Activated CD4-positive, alpha-beta T cell treated with anti-CD3 and anti-CD28 coated beads, Interleukin-2, amount 10 ng/mL, durations not matched to agents 7 days and 5 days (primary cell): ENCODE measurements around the gene SLC37A1. TPM values are rescaled to one million over a fixed set of nuclear protein-coding genes. Genes with fewer than 3 reads are reported as not detected.

ENCODE experiments used
- CTCF ChIA-PET: fragments of 350-600 bp; sonication (Branson Sonifier 250); formaldehyde crosslinking; loops from one replicate; lab custom pipeline; 2021; ENCODE audit warnings: antibody characterized with exemption; lab: Charles Lee
- POLR2A ChIA-PET: fragments of 350-600 bp; sonication (Branson Sonifier 250); formaldehyde crosslinking; loops from one replicate; lab custom pipeline; 2021; ENCODE audit warnings: antibody characterized with exemption; lab: Charles Lee
- DNase-seq: peaks from one replicate; pipeline ENCODE4 v3.0.0-alpha.2; 2020
- H3K27ac Mint-ChIP-seq: one replicate; pipeline ENCODE4 v1.8.0; 2021; ENCODE audit warnings: mild to moderate bottlenecking, moderate library complexity, mixed read lengths
- H3K27me3 Mint-ChIP-seq: one replicate; pipeline ENCODE4 v1.8.0; 2021; ENCODE audit warnings: mixed read lengths
- H3K36me3 Mint-ChIP-seq: one replicate; pipeline ENCODE4 v1.8.0; 2021; ENCODE audit warnings: low read depth, mixed read lengths
- H3K4me1 Mint-ChIP-seq: one replicate; pipeline ENCODE4 v1.8.0; 2021; ENCODE audit warnings: mixed read lengths
- H3K4me3 Mint-ChIP-seq: one replicate; pipeline ENCODE4 v1.8.0; 2021; ENCODE audit warnings: mild to moderate bottlenecking, moderate library complexity, mixed read lengths
- H3K9me3 Mint-ChIP-seq: one replicate; pipeline ENCODE4 v1.8.0; 2021; ENCODE audit warnings: mixed read lengths
- total RNA-seq, 2 experiments: library from RNA; stranded (reverse); gene quantifications; one replicate each; pipeline ENCODE4 v1.2.3, GENCODE V29; 2021

SLC37A1 gene
- total RNA-seq, 2 experiments from 2014 or later, result 19.2 to 20.2 TPM

DNA sequence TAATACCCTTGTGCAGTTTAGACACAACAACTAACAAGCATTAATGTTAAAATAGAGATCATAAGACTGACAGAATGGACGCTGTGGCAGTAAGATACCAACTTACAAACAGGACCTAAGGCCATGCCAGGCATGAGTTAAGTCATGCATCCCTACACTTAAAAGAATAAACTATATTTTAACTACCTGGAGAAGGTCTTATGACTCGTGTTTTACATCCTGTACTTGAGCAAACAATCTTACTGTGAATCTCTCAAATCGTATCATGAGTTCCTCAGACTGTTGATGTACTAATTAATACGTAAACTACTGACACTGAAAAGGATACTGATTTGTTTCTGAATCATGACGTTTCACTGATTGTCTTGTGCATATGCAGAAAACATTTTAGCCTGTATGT lies 15.6 kb upstream of the SLC37A1 start:
- Mint-ChIP-seq H3K4me1 (peaks cover 15% of the 10 kb centered on the region), H3K27ac (no peak overlapping the region), H3K27me3 (peaks cover 3% of the 10 kb centered on the region), H3K9me3 (no peaks in the 10 kb centered on the region), H3K4me3 (no peak overlapping the region), H3K36me3 (no peaks in the 10 kb centered on the region)
- CTCF ChIA-PET, result interaction anchor here (1.0 kb wide), 1 partner anchor 36 kb away, joined by 3 read pairs; no protein-coding TSS in a partner anchor
- POLR2A ChIA-PET, result no interaction called here
- no peak for DNase-seq

- no peaks in the 10 kb centered on the region for H3K36me3 Mint-ChIP-seq
- POLR2A ChIA-PET, result no interaction called here
- no peaks in the 10 kb centered on the region for H3K9me3 Mint-ChIP-seq
- H3K27ac Mint-ChIP-seq, result no peak overlapping the region
- H3K4me1 Mint-ChIP-seq, result peaks cover 25% of the 10 kb centered on the region
- CTCF ChIA-PET, result no interaction called here
- H3K4me3 Mint-ChIP-seq, result no peak overlapping the region
- DNase-seq, result no peak
- peaks cover 3% of the 10 kb centered on the region for H3K27me3 Mint-ChIP-seq
These were observed 14.1 kb upstream of the SLC37A1 start for GRCh38 chr21:42499444-42500112.

DNA sequence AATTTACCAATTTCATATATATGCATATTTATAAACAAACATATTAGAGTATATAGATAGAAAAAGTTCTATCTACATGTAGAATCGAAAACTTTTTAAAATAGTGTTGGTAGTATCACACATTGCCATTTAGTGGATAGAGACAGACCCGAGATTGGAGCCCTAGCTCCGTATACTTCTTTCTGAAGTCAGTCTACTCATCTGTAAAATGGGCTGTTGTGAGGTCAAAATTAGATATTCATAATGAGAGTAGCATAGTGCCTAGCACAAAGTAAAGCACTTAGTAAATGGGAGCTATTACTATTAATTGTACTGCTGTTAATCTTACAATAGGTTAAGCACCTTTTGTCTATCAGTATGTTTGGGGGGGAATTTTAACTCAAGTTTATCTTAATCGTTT lies 13.4 kb upstream of the SLC37A1 start:
- CTCF ChIA-PET, result no interaction called here
- POLR2A ChIA-PET, result no interaction called here
- Mint-ChIP-seq H3K4me1 (peaks cover 25% of the 10 kb centered on the region), H3K36me3 (no peaks in the 10 kb centered on the region), H3K27me3 (peaks cover 10% of the 10 kb centered on the region), H3K9me3 (no peaks in the 10 kb centered on the region), H3K4me3 (no peak overlapping the region), H3K27ac (no peak overlapping the region)
- no peak for DNase-seq

GRCh38 chr21:42500736-42501135 lies 12.9 kb upstream of the SLC37A1 start:
- Mint-ChIP-seq H3K27ac (no peak overlapping the region), H3K9me3 (no peaks in the 10 kb centered on the region), H3K4me1 (peaks cover 20% of the 10 kb centered on the region), H3K27me3 (peaks cover 11% of the 10 kb centered on the region), H3K4me3 (no peak overlapping the region), H3K36me3 (no peaks in the 10 kb centered on the region)
- no peak for DNase-seq
- CTCF ChIA-PET, result interaction anchor here (0.5 kb wide), 1 partner anchor 939 kb away, joined by 3 read pairs; no protein-coding TSS in a partner anchor
- POLR2A ChIA-PET, result no interaction called here

- CTCF ChIA-PET, result interaction anchor here (0.6 kb wide), 1 partner anchor 8 kb away, joined by 5 read pairs; no protein-coding TSS in a partner anchor
- Mint-ChIP-seq H3K27ac (peak overlapping the region; percentile 70), H3K4me3 (no peak overlapping the region), H3K36me3 (no peaks in the 10 kb centered on the region), H3K4me1 (peaks cover 10% of the 10 kb centered on the region), H3K27me3 (peaks cover 17% of the 10 kb centered on the region), H3K9me3 (no peaks in the 10 kb centered on the region)
- no peak for DNase-seq
- POLR2A ChIA-PET, result no interaction called here
These were observed 9.9 kb upstream of the SLC37A1 start for GRCh38 chr21:42503711-42504110.

DNA sequence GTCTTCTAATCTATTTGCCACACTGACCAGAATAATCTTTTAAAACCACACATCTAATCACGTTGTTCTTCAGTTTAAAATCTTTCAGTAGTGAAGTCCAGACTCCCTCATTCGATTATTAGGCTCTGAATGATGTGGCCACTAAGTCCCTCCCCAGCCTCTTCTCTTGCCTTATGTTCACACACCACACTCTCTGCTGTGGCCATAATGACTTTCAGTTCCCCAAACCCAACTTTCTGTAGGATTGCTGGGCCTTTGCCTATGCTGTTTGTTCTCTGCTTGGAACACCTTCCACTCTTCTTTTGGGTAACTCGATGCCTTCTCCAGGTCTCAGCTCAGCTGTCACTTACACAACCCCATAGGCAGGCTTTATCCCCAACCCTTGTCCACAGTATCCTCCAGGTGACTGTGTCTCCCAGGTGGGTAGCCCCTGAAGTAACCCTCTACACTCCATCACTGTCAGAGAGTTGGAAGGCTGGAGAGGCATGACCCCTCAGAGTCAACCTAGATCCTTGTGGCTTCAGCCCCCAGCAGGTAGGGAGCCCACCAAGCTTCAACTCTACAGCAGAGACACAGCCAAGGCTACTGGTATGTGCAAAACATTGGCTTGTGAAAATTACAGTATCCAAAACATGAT lies 8.4 kb upstream of the SLC37A1 start:
- ChIA-PET POLR2A (interaction anchor here (0.6 kb wide), 1 partner anchor 243 kb away, joined by 3 read pairs; no protein-coding TSS in a partner anchor), CTCF (interaction anchor here (1.2 kb wide), 3 partner anchors 9 to 31 kb away, joined by 3 read pairs; partner anchors contain the start of gene RSPH1)
- Mint-ChIP-seq H3K27me3 (peaks cover 28% of the 10 kb centered on the region), H3K4me1 (peaks cover 10% of the 10 kb centered on the region), H3K9me3 (no peaks in the 10 kb centered on the region), H3K27ac (no peak overlapping the region), H3K4me3 (no peak overlapping the region), H3K36me3 (no peaks in the 10 kb centered on the region)
- DNase-seq, result no peak

DNA sequence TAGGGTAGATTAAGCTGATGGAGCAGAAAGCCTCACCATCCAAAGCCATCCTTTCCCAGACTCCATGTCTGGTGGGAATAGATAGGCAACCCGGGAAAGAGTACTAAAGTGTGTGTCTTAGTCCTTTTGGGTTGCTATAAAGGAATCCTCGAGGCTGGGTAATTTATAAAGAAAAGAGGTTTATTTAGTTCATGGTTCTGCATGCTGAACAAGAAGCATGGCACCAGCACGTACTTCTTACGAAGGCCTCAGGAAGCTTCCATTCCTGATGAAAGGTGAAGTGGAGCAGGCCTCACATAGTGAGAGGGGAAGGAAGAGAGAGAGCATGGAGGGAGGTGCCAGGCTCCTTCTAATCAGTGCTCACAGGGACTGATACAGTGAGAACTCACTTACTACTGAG lies 6.2 kb upstream of the SLC37A1 start:
- no peak for DNase-seq
- CTCF ChIA-PET, result no interaction called here
- Mint-ChIP-seq H3K27me3 (peaks cover 31% of the 10 kb centered on the region), H3K36me3 (no peaks in the 10 kb centered on the region), H3K27ac (no peak overlapping the region), H3K9me3 (no peaks in the 10 kb centered on the region), H3K4me3 (no peak overlapping the region), H3K4me1 (peaks cover 13% of the 10 kb centered on the region)
- POLR2A ChIA-PET, result no interaction called here

DNA sequence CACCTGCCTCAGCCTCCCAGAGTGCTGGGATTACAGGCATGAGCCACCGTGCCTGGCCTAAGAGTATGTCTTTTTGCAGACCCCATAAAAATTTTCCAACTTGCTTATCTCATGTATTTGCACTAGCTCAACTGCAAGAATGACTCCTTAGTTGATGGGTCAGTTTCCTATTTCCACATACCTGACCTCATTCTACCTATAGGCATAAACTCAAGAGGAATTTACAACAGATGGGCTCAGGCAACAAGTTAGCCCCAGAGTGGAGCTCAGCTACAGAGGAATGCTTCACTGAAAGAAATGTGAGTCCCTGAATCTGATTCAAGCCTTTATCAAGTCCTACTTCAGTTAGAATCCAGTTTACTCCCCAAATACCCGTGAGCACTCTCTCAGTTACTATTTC lies 5.3 kb upstream of the SLC37A1 start:
- Mint-ChIP-seq H3K36me3 (no peaks in the 10 kb centered on the region), H3K27ac (no peak overlapping the region), H3K4me3 (no peak overlapping the region), H3K9me3 (no peaks in the 10 kb centered on the region), H3K4me1 (peaks cover 18% of the 10 kb centered on the region), H3K27me3 (peaks cover 31% of the 10 kb centered on the region)
- no peak for DNase-seq
- POLR2A ChIA-PET, result no interaction called here
- CTCF ChIA-PET, result interaction anchor here (1.4 kb wide), 1 partner anchor 10 kb away, joined by 4 read pairs; no protein-coding TSS in a partner anchor

- no peak overlapping the region for H3K4me3 Mint-ChIP-seq
- POLR2A ChIA-PET, result no interaction called here
- H3K9me3 Mint-ChIP-seq, result no peaks in the 10 kb centered on the region
- no peaks in the 10 kb centered on the region for H3K36me3 Mint-ChIP-seq
- H3K27me3 Mint-ChIP-seq, result peaks cover 31% of the 10 kb centered on the region
- H3K27ac Mint-ChIP-seq, result no peak overlapping the region
- CTCF ChIA-PET, result interaction anchor here (1.4 kb wide), 1 partner anchor 11 kb away, joined by 4 read pairs; no protein-coding TSS in a partner anchor
- DNase-seq, result no peak
- peaks cover 9% of the 10 kb centered on the region for H3K4me1 Mint-ChIP-seq
These were observed 4.4 kb upstream of the SLC37A1 start for GRCh38 chr21:42509244-42509643.

DNA sequence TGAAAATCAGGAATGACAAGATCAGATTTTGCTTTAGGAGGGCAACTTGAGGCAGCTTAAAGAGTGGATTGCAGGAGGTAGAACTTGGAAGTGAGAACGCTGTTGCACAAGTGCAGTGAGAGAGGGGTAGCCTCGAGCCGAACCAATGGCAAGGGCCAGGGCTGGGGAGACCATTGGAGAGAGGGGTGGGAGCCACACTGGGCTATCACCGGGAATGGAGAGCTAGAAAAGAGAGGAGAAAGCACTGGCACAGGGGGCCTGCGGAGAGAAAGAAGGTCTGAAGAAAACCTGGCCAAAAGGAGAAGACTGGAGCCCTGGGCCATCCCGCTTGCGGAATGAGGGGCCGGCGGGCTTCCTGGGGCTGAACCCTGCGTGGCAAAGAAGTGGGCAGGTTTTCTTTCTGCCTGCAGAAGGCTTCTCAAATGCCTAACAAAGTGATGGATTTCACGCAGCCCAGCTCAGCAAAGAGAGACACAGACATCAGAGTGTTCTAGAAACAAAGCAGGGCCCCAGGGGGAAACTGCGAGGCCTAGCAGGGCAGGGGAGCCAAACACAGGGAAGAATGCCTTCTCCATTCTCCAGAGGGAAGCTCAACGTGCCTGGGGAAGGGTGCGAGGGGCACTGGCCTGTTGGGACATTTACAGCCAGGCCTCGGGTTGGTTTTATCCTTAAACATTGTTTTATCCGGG lies 1.2 kb upstream of the SLC37A1 start:
- Mint-ChIP-seq H3K36me3 (peaks cover 14% of the 10 kb centered on the region), H3K9me3 (no peaks in the 10 kb centered on the region), H3K27me3 (peaks cover 15% of the 10 kb centered on the region), H3K4me3 (peak overlapping the region; percentile 49), H3K27ac (peak overlapping the region; percentile 90), H3K4me1 (peaks cover 29% of the 10 kb centered on the region)
- ChIA-PET CTCF (interaction anchor here (0.6 to 2.4 kb wide), 3 partner anchors 9 to 156 kb away, joined by 3 to 7 read pairs (median 5); no protein-coding TSS in a partner anchor), POLR2A (no interaction called here)
- no peak for DNase-seq

DNA sequence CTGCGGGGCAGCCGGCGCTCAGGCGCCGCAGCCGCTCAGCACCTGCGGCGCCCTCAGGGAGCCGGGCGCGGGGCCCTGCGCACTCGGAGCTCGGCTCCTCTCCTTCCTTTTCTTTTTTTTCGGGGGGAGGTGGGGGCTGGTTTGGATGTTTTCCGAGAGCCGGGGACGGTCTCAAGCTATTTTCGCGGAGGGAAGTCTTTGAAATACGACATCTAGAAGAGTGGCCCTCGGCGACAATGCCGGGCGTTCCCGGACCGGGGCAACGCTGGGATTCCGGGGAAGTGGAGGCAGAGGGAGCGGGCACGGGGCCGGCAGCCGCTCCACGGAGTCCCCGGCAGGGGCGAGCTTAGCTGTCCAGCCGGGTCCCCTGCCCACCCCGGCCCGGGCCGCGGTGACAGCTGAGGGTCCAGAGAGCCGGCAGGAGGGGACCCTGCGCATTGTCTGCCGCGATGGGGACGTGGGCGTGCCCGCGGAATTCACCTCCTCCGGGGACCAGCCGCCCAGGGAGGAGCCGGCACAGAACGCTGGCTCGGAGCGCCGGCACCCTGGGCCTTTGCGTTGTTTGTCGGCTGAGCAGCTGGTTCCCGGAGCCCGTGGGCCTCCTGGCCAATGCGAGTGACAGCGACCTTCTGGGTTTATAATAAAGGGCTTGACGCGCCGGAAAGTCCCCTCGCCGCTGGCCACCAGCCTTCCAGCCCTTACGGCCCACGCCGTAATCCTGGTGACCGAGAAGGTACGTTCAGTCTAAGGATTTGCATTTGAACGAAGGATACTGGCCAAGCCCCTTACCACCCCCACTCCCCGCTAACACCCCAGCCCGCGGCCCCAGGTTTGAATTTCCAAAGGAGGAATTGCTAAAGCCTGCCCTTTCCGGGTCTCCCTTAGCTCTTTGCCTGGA lies 582 bp downstream of the SLC37A1 start:
- no peaks in the 10 kb centered on the region for H3K9me3 Mint-ChIP-seq
- POLR2A ChIA-PET, result interaction anchor here (0.7 kb wide), 1 partner anchor 171 kb away, joined by 3 read pairs; no protein-coding TSS in a partner anchor
- H3K4me3 Mint-ChIP-seq, result peak overlapping the region; percentile 82
- H3K27me3 Mint-ChIP-seq, result peaks cover 11% of the 10 kb centered on the region
- peaks cover 19% of the 10 kb centered on the region for H3K36me3 Mint-ChIP-seq
- peak overlapping the region; percentile 89 for H3K27ac Mint-ChIP-seq
- H3K4me1 Mint-ChIP-seq, result peaks cover 29% of the 10 kb centered on the region
- CTCF ChIA-PET, result interaction anchor here (1.0 to 2.4 kb wide), 3 partner anchors 12 to 18 kb away, joined by 3 to 7 read pairs (median 4); partner anchors contain the start of gene RSPH1
- DNase-seq, result peak; percentile 63

GRCh38 chr21:42514883-42515228 lies 1.2 kb downstream of the SLC37A1 start:
- ChIA-PET POLR2A (interaction anchor here (0.7 kb wide), 1 partner anchor 172 kb away, joined by 3 read pairs; no protein-coding TSS in a partner anchor), CTCF (interaction anchor here (0.6 to 1.3 kb wide), 2 partner anchors 19 to 674 kb away, joined by 4 to 6 read pairs; partner anchors contain the start of gene RSPH1)
- H3K4me1 Mint-ChIP-seq, result peaks cover 29% of the 10 kb centered on the region
- H3K27me3 Mint-ChIP-seq, result peaks cover 5% of the 10 kb centered on the region
- no peaks in the 10 kb centered on the region for H3K9me3 Mint-ChIP-seq
- H3K27ac Mint-ChIP-seq, result peak overlapping the region; percentile 84
- peaks cover 25% of the 10 kb centered on the region for H3K36me3 Mint-ChIP-seq
- no peak for DNase-seq
- H3K4me3 Mint-ChIP-seq, result peak overlapping the region; percentile 82
